ENCODE results near the gene TAOK1. TPM values are rescaled to one million over a fixed set of nuclear protein-coding genes. Genes with fewer than 3 reads are reported as not detected.

The TAOK1 gene
- total RNA-seq, 2 donors from 2014 or later: 21.0 to 34.9 TPM

DNA sequence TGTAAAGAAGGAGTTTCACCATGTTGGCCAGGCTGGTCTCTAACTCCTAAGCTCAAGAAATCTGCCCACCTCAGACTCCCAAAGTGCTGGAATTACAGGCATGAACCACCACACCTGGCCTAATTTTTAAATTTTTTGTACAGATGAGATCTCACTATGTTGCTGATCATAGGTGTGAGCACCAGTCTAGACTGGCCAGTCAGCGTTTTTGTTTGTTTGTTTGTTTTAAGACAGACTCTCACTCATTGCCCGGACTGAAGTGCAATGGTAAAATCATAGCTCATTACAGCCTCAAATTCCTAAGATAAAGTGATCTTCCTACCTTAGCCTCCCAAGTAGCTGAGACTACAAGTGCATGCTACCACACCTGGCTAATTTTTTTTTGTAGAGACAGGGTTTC lies 38.0 kb upstream of the TAOK1 start:
- H3K27me3 ChIP-seq: no peaks in the 10 kb centered on the region
- ATAC-seq (no peak), DNase-seq (no peak)
- no peaks in the 10 kb centered on the region for H3K9me3 ChIP-seq
- no peak overlapping the region for H3K4me3 ChIP-seq
- intact Hi-C loops (cut with DNase I): no loop called here
- no peak overlapping the region for H3K27ac ChIP-seq
- WGBS, 2 donors: 70 to 78% methylated on average over 2 of the region's 2 CpGs
- H3K36me3 ChIP-seq (replicated peaks in 1 of 2; ENCODE audit: insufficient read depth in 1 of 2, low read depth in 2 of 2): no peaks in the 10 kb centered on the region
- no peaks in the 10 kb centered on the region for H3K4me1 ChIP-seq
- TF ChIP-seq POLR2A (IDR thresholded peaks at IDR 0.05): no peak
- TF ChIP-seq, protein P1, sequence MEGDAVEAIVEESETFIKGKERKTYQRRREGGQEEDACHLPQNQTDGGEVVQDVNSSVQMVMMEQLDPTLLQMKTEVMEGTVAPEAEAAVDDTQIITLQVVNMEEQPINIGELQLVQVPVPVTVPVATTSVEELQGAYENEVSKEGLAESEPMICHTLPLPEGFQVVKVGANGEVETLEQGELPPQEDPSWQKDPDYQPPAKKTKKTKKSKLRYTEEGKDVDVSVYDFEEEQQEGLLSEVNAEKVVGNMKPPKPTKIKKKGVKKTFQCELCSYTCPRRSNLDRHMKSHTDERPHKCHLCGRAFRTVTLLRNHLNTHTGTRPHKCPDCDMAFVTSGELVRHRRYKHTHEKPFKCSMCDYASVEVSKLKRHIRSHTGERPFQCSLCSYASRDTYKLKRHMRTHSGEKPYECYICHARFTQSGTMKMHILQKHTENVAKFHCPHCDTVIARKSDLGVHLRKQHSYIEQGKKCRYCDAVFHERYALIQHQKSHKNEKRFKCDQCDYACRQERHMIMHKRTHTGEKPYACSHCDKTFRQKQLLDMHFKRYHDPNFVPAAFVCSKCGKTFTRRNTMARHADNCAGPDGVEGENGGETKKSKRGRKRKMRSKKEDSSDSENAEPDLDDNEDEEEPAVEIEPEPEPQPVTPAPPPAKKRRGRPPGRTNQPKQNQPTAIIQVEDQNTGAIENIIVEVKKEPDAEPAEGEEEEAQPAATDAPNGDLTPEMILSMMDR (IDR thresholded peaks at IDR 0.05): no peak

DNA sequence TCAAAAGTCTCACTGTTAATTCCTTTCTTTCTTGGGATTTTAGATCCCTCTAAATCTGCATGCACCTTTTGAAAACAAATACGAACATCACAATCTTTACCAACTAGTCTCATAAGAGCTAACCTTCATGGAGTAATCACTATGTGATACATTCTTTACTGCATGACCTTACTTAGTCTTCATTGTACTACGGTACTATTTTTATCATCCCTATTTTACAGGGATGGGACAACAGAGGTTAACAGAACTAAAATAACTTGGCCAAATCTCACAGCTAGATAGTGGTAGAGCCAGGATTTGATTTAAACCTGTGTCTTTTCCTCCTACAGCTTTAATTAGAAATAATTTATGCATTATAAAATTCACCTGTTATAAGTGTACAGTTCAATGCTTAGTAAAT lies 32.9 kb upstream of the TAOK1 start:
- no peak for DNase-seq
- Histone ChIP-seq H3K9me3 (no peaks in the 10 kb centered on the region), H3K27me3 (no peaks in the 10 kb centered on the region), H3K27ac (no peak overlapping the region), H3K36me3 (replicated peaks in 1 of 2; ENCODE audit: insufficient read depth in 1 of 2, low read depth in 2 of 2) (no peaks in the 10 kb centered on the region), H3K4me3 (no peak overlapping the region), H3K4me1 (no peaks in the 10 kb centered on the region)
- WGBS, 2 donors: 86 to 88% methylated on average over 2 of the region's 2 CpGs
- intact Hi-C loops (cut with DNase I): no loop called here
- TF ChIP-seq, protein P1 (IDR thresholded peaks at IDR 0.05): no peak
- no peak for TF ChIP-seq POLR2A (IDR thresholded peaks at IDR 0.05)
- no peak for ATAC-seq

DNA sequence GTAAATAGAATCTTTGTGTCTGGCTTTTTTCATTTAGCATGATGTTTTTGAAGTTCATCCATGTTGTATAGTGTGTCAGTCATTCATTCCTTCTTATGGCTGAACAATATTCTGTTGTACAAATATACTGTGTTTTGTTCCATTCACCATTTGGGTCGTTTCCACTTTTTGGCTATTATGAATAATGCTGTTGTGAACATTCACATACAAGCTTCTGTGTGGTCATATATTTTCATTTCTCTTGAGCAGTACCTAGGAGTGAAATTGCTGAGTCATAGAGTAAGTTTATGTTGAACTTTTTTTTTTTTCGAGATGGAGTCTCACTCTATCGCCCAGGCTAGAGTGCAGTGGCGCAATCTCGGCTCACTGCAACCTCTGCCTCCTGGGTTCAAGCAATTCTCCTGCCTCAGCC lies 32.3 kb upstream of the TAOK1 start:
- intact Hi-C loops (cut with DNase I): no loop called here
- H3K9me3 ChIP-seq: no peaks in the 10 kb centered on the region
- no peaks in the 10 kb centered on the region for H3K27me3 ChIP-seq
- H3K27ac ChIP-seq: no peak overlapping the region
- DNase-seq (no peak), ATAC-seq (no peak)
- H3K36me3 ChIP-seq (replicated peaks in 1 of 2; ENCODE audit: insufficient read depth in 1 of 2, low read depth in 2 of 2): no peaks in the 10 kb centered on the region
- 64 to 84% methylated on average over 5 of the region's 5 CpGs for WGBS, 2 donors
- no peaks in the 10 kb centered on the region for H3K4me1 ChIP-seq
- TF ChIP-seq, protein P1 (IDR thresholded peaks at IDR 0.05): no peak
- no peak for TF ChIP-seq POLR2A (IDR thresholded peaks at IDR 0.05)
- H3K4me3 ChIP-seq: no peak overlapping the region

DNA sequence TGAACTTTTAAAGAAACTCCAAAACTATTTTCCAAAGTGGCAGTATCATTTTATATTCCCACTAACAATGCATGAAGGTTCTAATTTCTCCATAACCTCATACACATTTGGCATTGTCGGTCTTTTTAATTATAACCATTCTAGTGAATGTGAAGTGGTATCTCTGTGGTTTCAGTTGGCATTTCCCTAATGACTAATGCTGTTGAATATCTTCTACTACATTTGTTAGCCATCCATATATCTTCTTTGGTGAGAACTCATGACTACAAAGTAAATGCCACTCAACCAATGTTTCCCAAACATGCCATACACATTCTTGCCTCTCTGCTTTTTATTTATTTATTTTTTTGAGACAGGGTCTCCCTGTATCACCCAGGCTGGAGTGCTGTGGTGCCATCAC lies 31.7 kb upstream of the TAOK1 start:
- Histone ChIP-seq H3K9me3 (no peaks in the 10 kb centered on the region), H3K4me3 (no peak overlapping the region), H3K4me1 (no peaks in the 10 kb centered on the region), H3K27me3 (no peaks in the 10 kb centered on the region), H3K36me3 (replicated peaks in 1 of 2; ENCODE audit: insufficient read depth in 1 of 2, low read depth in 2 of 2) (no peaks in the 10 kb centered on the region), H3K27ac (no peak overlapping the region)
- intact Hi-C loops (cut with DNase I): no loop called here
- TF ChIP-seq POLR2A (IDR thresholded peaks at IDR 0.05): no peak
- TF ChIP-seq, protein P1 (IDR thresholded peaks at IDR 0.05): no peak
- WGBS, 2 donors: 90 to 95% methylated on average over 1 of the region's 1 CpG
- ATAC-seq (no peak), DNase-seq (no peak)

DNA sequence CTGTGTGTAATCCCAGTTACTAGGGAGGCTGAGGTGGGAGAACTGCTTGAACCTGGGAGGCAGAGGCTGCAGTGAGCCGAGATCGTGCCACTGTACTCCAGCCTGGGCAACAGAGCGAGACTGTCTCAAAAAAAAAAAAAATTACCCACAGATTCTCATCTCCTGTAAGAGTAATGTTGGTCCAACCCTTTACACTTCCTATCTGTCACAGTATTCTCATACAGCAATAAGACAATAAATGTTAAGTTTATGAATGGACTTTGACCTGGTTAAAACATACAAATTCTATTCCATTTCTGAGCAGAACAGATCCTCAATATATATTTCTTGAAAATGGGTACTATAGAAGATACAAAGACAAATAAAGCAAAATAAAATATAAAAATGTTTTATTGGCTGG lies 30.4 kb upstream of the TAOK1 start:
- H3K27me3 ChIP-seq: no peaks in the 10 kb centered on the region
- intact Hi-C loops (cut with DNase I): no loop called here
- no peaks in the 10 kb centered on the region for H3K36me3 ChIP-seq (replicated peaks in 1 of 2; ENCODE audit: insufficient read depth in 1 of 2, low read depth in 2 of 2)
- no peak for ATAC-seq
- H3K4me3 ChIP-seq: no peak overlapping the region
- no peak for DNase-seq
- 93 to 98% methylated on average over 3 of the region's 3 CpGs for WGBS, 2 donors
- H3K27ac ChIP-seq: no peak overlapping the region
- TF ChIP-seq, protein P1 (IDR thresholded peaks at IDR 0.05): no peak
- no peak for TF ChIP-seq POLR2A (IDR thresholded peaks at IDR 0.05)
- H3K9me3 ChIP-seq: no peaks in the 10 kb centered on the region
- H3K4me1 ChIP-seq: no peaks in the 10 kb centered on the region
